DMS 273 (cell line): ENCODE results near the gene MYBPH.

ENCODE experiments used
- DNase-seq: peaks from one replicate; lab custom pipeline; 2025; ENCODE audit not compliant: unreplicated experiment; lab: John Stamatoyannopoulos, UW

Gene MYBPH

DNA sequence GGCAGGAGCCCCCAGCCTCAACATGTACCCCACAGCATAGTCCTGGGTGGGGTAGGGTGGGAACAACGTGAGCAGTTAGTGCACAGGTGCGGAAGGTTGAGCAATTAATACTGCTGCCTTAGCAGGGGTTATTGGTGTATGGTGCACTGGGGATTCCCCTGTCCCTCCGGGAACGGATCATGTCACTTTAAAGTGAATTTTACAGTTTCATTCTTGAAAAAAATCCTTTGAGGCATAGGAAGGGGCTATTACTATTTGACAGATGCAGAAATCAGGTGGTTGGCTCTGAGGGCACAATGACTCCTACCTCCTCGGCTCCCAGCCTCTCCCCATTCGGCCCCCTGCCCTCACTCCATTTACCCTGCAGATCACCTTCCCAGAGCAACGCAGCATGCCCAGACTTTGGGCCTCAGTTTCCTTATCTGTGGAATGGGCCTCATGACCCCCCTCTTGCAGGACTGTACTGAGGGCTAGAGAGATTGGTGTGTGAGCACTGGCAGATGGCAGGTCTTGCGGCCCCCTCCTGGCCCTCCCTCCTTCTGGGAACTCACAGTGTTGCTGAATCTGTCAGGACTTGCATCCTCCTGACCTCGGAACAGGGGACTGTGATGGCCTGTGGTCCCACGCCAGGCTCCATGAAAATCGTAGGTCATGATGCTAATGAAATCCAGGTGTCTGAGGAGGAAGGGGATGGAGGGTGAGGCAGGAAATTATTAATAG is 5.1 kb upstream of the MYBPH start:
- peak; percentile 27 for DNase-seq

- DNase-seq, result no peak
Measured at GRCh38 chr1:203179667-203180005, 4.0 kb upstream of the MYBPH start.

DNA sequence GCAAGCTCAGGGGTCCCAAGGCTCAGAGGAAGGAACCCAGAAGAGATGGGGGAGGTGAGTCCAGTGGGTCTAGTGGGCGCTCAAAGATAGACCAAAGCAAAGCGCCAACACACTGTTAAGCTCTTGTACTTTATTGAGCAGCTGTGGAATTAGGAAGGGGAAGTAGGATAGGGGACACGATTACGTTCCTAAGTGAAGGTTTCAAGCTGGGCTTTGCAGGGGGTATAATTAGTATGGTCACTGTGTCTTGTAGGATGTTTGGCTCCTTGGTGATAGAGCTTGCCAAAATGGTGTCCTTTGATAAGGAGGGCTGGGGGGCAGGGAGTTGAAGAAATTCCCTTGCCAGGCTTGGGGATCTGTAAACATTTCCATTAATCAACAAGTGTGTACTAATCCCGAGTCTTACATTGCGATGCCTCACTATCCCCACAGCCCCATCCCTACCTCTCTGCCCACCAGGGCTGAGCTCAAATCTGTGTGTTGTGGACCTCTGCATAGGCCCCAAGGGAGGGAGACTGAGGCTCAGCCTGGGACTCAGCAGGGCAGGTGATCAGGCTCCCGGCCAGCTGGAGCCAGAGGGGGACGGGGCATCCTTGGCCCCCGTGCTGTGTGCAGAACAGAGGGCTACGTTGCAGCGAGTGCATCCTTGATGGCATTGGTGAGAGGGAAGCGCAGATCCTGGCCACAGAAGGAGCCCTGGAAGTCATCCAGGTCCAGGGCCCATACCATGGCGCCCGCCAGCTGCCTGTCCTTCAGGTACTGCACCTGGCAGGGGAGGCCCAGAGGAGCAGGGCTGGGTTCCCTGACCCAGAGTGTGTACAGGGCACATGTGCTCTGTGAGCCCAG is 3.4 kb upstream of the MYBPH start:
- no peak for DNase-seq

DNA sequence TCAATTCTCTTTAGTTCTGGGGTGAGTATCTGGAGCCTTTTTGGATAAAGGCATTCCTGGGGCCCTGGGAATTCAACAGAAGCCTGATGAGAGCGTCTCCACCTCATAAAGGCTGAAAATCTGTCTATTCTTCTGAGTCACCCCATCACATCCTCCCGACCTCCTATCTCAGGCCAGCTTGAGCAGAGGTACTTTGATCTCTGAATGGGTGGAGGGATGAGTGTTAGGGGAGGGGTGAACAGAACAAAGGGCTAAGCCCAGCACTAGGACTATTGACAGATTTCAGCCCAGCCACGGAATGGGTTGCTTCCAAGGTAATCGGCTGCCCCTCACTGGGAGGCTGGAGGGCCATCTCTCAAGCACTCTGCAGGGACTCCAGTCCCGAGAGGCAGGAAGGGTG is 2.5 kb upstream of the MYBPH start:
- peak; percentile 34 for DNase-seq

DNA sequence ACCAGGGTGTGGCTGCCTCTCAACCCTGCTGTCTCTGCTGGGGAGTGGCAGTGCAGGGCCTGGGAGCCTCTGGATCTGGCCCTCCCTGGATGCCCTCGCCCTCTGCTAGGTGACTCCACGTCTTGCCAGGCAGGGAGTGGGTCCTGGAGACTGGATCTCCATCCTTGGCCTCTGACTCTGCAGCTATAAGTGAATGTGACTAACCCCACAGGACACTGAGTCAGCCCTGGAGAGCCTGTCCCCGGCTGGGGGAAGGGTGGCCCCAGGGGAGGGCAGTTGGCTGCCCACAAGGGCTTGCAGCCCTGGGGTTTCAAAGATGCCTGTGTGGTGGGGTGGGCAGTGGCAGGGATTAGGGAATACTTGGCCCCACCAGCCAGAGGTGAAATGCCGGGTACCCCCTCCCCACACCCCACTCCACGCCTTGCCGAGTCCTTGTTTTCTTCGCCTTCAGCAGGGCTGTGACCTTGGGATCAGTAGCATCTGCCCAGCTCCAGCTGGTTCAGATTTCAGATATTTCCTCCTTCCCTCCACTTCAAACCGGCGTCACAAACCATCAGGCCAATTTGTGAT is 1.9 kb upstream of the MYBPH start:
- peak; percentile 34 for DNase-seq

- DNase-seq, result peak; percentile 21
Measured at GRCh38 chr1:203177036-203177405, 1.4 kb upstream of the MYBPH start.

DNA sequence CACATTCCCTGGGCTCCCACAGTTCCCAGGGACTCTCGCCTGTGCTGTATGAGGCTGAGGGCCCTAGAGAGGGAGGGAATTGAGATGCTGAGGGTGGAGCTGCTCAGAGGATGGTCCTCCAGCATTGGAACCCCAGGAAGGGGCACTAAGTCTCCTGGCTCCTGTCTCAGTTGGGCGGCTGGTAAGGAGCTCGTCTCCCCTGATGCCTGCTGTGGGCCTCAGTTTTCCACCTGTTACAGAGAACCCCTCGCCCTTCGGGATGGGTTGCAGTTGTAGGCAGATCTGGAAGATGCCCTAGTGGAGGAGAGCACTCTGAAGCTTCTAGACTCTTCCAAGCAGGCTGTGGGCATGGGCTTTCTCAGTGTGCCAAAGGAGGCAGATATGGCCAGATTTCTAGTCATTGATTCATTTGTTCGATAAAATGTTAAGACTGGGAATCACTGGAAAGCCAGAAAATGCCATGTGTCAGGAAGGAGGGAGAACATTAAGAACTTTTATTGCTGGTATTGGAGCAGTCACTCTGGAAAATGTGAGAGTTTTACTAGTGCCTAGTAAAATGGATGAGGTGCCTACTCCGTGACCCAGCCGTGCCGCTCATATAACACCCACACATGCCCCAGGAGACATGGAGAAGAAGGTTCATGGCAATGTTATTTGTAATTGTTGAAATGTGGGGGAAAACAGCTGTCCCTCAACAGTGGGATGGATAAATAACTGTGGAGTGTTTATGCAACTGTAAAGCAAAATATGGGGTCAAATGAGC is 828 bp upstream of the MYBPH start:
- no peak for DNase-seq

GRCh38 chr1:203175827-203176241 is 208 bp upstream of the MYBPH start:
- no peak for DNase-seq

DNA sequence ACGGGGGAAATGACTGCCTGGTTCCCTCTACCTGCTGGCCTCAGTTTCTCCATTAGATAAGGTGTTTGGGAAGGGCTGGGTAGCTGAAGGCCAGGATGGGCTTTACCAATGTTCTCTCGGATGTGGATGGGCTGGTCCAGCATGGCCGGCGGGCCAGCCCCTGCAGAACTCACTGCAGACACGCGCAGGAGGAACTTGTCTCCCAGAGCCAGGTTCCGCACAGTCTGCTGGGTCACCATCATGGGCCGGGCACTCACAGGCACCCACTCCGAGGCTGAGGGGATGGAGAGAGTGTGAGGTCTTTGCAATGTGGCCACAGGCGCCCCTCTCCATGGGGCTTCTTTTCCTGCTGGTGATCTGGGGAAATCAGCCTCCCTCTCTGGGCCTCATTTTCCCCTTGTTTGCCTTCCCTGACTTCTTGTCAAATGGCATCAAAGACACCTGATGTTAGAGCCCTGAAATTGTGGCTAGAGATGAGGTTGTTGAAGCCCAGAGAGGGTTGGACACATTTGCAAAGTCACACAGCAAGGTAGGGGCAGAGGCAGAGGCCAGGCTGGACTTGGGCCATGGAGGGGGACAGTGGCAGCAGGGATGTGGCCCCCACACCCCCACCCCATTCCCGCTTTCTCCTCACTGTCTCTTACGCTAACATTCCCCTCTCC is 1.2 kb downstream of the MYBPH start:
- no peak for DNase-seq

DNA sequence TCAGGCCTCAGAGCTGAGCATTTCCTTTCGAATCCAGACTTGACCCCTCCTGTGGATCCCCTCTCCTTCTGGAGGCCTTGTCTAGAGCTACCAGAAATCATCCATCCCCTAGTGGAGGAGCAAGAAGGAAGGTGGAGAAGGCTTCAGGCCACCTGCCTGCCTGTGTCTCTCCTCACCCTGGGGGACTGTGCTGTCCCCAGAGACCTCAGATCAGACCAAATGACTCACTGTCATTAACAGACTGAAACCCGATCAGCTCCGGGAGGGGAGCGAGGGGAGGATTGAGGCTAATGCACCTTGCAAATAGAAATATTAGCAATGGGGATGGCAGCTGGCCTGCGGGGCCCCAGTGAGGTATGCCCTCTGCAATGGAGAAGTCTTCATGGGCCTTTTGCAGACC is 2.1 kb downstream of the MYBPH start:
- DNase-seq, result peak; percentile 63

DNA sequence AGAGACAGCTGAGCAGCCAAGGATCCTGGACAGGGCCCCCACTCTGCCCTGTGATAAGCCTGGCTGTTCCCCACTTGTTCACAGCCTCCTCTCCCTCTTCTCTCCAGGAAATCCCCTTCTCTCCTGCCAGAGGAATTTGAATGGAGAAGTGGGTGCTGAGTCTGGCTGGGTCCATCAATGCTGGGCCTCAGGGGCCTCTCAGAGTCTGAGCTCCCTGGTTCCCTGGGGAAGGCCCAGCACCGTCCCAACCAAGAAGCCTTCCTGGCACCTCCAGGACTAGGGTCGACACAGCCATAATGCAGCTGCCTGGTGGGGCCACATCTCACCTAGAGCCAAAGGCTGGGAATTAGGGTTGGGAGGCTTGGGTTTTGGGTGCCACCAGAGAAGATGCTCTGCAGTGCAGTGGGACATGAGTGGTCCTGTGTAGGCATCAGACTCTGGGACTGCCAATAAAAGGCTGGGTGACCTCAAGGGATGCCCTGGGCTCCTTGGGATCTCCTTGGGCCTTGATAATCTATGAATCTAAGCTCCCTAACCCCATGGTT is 2.5 kb downstream of the MYBPH start:
- DNase-seq, result no peak

DNA sequence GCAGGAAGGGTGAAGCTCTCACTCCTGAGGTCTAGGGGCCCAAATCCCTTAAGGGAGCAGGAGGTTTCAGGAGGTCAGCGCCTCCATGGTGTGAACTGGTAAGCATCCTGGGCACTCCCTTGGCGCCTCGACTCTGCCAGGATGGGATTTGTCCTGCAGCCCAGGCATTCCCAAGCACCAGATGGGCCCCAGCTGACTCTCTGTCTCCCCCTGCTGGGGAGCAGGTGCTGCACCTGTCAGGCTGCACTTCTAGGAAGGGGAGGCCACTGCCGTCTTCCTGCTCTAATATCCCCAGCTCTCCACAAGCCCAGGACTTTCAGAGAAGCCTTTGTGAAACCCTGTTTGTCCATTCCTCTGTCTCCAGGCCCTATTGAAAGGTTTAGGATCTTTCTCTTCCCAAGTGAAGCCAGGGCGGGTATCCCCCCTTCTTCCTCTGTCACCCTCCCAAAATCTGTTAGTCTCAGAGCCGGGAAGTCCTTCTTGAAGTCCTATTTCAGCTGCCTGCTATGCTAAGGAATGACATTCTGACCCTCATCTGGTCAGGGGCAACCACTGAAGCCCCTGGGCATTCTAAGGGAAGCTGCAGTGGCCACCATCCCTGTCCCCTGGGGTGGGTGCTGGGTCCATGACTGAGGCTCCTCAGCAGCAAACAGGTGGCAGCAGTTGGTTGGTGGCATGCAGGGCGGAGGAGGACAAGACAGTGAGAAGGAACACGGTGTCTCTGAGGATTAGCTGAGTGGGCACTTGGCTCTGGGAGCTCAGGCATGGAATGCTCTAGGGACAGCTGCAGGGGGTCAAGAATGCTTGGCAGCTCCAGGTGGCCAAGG is 3.2 kb downstream of the MYBPH start:
- peak; percentile 94 for DNase-seq

GRCh38 chr1:203171341-203172183 is 4.1 kb downstream of the MYBPH start:
- DNase-seq, result no peak

DNA sequence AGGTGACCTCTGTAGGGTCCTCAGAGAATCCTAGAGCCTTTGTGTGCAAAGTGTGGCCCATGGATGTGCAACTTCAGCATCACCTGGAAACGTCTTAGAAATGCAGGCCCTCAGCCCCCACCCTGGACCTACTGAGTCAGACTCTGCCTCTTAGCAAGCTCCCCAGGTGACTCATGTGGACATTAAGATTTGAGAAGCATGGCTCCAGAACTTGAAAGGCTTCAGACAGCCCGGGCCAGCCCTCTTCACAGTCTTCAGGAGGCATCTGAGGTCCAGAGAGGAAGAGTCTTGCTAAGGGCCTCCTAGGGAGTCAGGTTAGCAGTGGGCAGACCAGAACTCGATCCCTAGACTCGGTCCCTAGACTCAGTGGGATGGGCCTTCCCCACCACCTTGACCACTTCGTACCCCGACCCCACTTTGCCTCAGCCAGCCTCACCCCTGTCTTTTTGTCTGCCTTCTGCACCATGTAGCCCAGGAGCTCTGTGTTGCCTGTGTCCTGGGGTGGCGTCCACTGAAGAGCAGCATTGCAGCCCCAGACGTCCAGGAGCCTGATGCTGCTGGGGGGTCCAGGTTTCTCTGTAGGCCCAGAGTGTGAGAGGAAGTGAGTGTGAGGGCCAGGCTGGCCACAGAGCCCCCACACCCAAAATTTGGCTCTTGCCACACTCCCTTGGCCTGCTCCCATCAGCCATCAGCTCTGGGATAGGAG is 4.8 kb downstream of the MYBPH start:
- DNase-seq, result no peak

- DNase-seq, result no peak
Measured at GRCh38 chr1:203169770-203170520, 5.7 kb downstream of the MYBPH start.

- DNase-seq, result no peak
Measured at GRCh38 chr1:203168991-203169390, 6.6 kb downstream of the MYBPH start.

GRCh38 chr1:203168256-203168786 is 7.3 kb downstream of the MYBPH start:
- no peak for DNase-seq

DNA sequence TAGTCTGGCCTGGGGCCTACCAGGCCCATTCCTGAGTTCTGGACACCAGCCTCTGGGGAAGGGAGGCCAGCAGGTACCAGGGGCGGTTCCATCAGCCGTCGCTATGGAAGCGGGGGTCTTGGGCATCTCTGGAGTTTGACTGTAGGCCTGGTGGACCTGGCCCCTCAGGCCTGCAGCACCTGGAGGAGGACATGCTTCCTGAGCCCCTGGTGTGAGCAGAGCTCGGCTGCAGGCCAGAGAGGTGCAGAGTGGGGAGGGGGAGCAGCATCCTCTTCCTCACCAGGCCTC is 7.8 kb downstream of the MYBPH start:
- DNase-seq, result no peak
